Osteocyte (in vitro differentiated cells): ENCODE measurements around the gene PITRM1. TPM values are rescaled to one million over a fixed set of nuclear protein-coding genes. Genes with fewer than 3 reads are reported as not detected.
A peak's percentile ranks its signal among the peaks of the same experiment; 100 is the strongest.

Source experiments
- DNase-seq: peaks from one replicate; pipeline ENCODE4 v3.0.0; 2021; ENCODE audit warnings: mixed read lengths; ENCODE audit not compliant: unreplicated experiment; ENCODE audit errors: extremely low spot score
- H3K27ac Mint-ChIP-seq: one replicate; pipeline ENCODE4 v1.8.0; 2021; ENCODE audit warnings: mild to moderate bottlenecking, mixed read lengths; ENCODE audit not compliant: unreplicated experiment
- H3K27me3 Mint-ChIP-seq: one replicate; pipeline ENCODE4 v1.8.0; 2021; ENCODE audit warnings: mixed read lengths; ENCODE audit not compliant: unreplicated experiment
- H3K36me3 Mint-ChIP-seq: one replicate; pipeline ENCODE4 v1.8.0; 2021; ENCODE audit warnings: mixed read lengths; ENCODE audit not compliant: unreplicated experiment
- H3K4me1 Mint-ChIP-seq: one replicate; pipeline ENCODE4 v1.8.0; 2021; ENCODE audit warnings: mixed read lengths; ENCODE audit not compliant: unreplicated experiment
- H3K4me3 Mint-ChIP-seq: one replicate; pipeline ENCODE4 v1.8.0; 2021; ENCODE audit warnings: mild to moderate bottlenecking, moderate library complexity, mixed read lengths; ENCODE audit not compliant: unreplicated experiment
- H3K9me3 Mint-ChIP-seq: one replicate; pipeline ENCODE4 v1.8.0; 2021; ENCODE audit warnings: mixed read lengths; ENCODE audit not compliant: unreplicated experiment
- total RNA-seq: library from RNA; stranded (reverse); gene quantifications from 2 replicates; pipeline ENCODE4 v1.2.1, GENCODE V29; 2021
- TF ChIP-seq, protein P1 (sequence below): fragments of 200-600 bp; sonication (generic); IDR thresholded peaks from 2 replicates; pipeline ENCODE4 v1.5.0; 2021; ENCODE audit warnings: antibody characterized with exemption, mild to moderate bottlenecking, moderate library complexity

Gene PITRM1
- total RNA-seq, 1 donor from 2014 or later = 76.5 TPM

DNA sequence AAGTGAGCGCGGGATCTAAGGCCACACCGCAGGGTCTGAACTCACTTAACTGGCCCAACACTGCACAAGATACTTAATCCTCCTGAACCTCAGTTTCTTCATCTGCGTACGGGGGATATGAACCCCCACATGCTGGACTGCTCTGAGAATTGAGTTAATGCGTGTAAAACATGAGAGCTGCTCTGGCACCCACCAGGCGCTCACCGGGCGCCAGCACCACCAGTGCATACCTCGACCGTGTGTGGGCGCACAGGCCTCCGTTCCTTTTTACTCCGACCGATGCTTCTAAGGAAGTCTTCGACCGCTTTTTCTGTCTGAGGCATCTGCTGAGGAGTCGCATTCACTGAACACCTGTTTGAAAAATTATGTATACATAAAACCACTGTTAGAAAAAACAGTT lies 27.2 kb downstream of the PITRM1 start:
- peaks cover 8% of the 10 kb centered on the region for H3K4me1 Mint-ChIP-seq
- H3K36me3 Mint-ChIP-seq = peaks cover 77% of the 10 kb centered on the region
- no peaks in the 10 kb centered on the region for H3K9me3 Mint-ChIP-seq
- no peak for DNase-seq
- TF ChIP-seq, protein P1, sequence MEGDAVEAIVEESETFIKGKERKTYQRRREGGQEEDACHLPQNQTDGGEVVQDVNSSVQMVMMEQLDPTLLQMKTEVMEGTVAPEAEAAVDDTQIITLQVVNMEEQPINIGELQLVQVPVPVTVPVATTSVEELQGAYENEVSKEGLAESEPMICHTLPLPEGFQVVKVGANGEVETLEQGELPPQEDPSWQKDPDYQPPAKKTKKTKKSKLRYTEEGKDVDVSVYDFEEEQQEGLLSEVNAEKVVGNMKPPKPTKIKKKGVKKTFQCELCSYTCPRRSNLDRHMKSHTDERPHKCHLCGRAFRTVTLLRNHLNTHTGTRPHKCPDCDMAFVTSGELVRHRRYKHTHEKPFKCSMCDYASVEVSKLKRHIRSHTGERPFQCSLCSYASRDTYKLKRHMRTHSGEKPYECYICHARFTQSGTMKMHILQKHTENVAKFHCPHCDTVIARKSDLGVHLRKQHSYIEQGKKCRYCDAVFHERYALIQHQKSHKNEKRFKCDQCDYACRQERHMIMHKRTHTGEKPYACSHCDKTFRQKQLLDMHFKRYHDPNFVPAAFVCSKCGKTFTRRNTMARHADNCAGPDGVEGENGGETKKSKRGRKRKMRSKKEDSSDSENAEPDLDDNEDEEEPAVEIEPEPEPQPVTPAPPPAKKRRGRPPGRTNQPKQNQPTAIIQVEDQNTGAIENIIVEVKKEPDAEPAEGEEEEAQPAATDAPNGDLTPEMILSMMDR = no peak
- no peak overlapping the region for H3K27ac Mint-ChIP-seq
- no peaks in the 10 kb centered on the region for H3K27me3 Mint-ChIP-seq
- no peak overlapping the region for H3K4me3 Mint-ChIP-seq

DNA sequence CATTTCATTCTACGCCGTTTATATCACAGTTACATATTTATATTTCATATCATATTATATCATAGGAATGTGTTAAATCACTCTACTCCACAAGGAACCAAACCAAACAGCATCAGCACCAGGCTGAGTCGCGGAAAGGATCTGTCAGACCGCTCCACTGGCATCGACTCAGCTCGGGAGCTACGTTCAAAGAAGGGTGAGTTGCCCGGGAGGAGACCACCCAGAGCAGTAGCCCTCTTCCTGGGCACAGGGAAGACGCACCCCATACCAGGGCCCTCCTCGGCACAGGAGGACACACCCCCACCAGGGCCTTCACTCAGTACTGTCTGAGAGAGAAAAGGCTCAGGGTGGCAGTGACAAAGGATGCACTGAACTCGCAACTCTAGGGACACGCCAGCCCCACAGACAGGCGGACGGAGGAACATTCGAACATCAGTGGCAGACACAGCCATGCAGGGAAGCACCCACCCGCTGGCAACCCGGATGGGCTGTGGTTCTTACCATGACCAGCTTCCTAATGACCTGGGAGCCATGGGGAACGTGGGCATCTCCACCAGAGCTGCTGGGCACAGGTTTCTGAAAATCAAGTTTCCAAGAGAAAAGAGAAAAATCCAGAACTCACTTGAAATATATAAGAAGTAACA lies 28.7 kb downstream of the PITRM1 start:
- Mint-ChIP-seq H3K27ac (no peak overlapping the region), H3K36me3 (peaks cover 80% of the 10 kb centered on the region)

DNA sequence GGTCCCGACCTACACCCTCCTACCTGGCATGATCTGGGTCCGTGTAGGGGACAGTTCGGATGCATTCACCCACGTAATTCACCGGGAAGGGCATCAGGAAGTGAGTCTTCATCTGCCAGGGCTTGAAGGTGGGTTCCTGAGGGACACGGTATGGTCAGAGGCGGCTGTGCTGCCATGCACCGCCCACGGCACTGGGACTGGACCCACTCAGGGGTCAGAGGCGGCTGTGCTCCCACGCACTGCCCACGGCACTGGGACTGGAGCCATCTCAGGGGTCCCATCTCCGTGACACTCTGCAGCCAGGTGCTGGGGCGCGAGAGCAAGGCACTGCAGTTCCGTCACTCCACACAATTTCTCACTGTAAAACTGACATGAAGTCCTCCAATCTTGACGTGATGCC lies 29.2 kb downstream of the PITRM1 start:
- no peak overlapping the region for H3K27ac Mint-ChIP-seq
- H3K4me1 Mint-ChIP-seq = peaks cover 8% of the 10 kb centered on the region
- DNase-seq = no peak
- H3K9me3 Mint-ChIP-seq = no peaks in the 10 kb centered on the region
- H3K27me3 Mint-ChIP-seq = no peaks in the 10 kb centered on the region
- TF ChIP-seq, protein P1 = no peak
- peaks cover 81% of the 10 kb centered on the region for H3K36me3 Mint-ChIP-seq
- no peak overlapping the region for H3K4me3 Mint-ChIP-seq

More for the DNA sequence above, 28.7 kb downstream of the PITRM1 start:
- Mint-ChIP-seq H3K9me3 (no peaks in the 10 kb centered on the region), H3K4me1 (peaks cover 8% of the 10 kb centered on the region), H3K4me3 (no peak overlapping the region), H3K27me3 (no peaks in the 10 kb centered on the region)
- TF ChIP-seq, protein P1 = no peak
- DNase-seq = no peak

DNA sequence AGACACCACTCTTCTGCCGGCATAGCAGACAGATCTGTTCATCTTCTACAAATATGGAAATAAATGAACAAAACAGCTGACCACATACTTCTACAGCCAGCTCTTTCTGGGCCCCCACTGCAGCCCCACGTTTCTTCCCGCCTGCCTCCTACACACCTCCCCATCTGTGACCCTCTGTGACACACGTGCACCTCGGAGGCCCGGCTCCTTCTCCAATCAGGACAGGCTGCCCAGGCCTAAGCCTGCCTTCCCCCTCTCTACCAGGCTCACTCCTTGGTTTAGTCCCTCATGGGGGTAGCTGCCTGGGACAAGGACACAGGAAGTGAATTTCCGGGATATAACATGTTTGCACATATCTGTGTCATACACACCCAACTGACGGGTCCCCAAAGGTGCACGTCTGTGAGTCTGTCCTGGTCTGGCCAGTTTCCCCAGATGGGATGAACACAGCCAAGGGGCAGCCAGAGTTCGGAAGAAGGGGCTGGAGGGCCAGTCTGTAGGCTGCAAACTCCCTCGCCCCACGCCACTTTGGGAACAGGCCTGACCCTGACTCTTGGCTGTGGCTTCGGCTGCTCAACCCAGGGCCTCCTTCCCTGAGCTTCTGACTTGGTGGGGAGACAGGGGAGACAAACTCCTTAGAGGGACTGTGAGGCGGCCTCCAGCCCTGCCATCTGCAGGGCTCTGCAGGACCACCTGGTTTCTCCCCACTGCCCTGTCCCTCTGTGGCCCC lies 30.3 kb downstream of the PITRM1 start:
- Mint-ChIP-seq H3K27me3 (no peaks in the 10 kb centered on the region), H3K4me1 (peaks cover 8% of the 10 kb centered on the region), H3K4me3 (no peak overlapping the region), H3K27ac (peak overlapping the region; percentile 45), H3K9me3 (no peaks in the 10 kb centered on the region), H3K36me3 (peaks cover 76% of the 10 kb centered on the region)
- no peak for DNase-seq
- TF ChIP-seq, protein P1 = no peak

DNA sequence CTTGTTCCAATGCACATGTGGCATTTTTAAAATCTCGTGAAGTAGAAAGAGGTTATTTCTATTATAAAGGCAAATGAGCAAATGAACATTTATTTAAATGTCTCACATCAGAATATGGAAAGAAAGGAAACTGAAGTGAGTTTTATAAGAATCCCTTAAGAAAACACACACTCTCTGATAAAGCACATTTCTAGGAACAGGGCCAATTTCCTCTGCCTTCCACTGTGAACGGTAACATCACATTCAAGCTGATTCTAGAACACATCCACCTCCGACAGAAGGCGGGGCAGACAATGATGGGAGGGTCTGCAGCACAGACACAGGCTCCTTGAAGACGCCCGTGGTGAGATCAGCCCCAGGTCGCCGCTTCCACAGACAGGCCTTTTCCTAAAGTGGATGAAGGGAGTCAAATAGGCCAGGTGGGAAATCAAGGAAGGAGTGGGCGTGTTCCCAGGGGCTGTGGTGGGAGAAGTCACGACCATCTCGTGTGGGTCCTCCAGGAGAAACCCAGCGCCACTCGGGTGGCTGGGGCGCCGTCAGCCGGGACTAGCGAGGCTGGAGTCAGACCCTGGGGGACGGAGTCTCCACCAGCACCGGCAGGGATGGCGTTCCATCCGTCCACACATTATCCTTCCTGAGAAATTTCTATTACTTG lies 31.1 kb downstream of the PITRM1 start:
- TF ChIP-seq, protein P1 = no peak
- no peak for DNase-seq
- H3K27ac Mint-ChIP-seq = peak overlapping the region; percentile 69
- peaks cover 75% of the 10 kb centered on the region for H3K36me3 Mint-ChIP-seq
- no peaks in the 10 kb centered on the region for H3K9me3 Mint-ChIP-seq
- no peak overlapping the region for H3K4me3 Mint-ChIP-seq
- H3K4me1 Mint-ChIP-seq = peaks cover 8% of the 10 kb centered on the region
- no peaks in the 10 kb centered on the region for H3K27me3 Mint-ChIP-seq
